Activated CD4-positive, alpha-beta T cell treated with anti-CD3 and anti-CD28 coated beads for 36 hours (primary cell): ENCODE measurements around the gene PPP3CA. TPM values are rescaled to one million over a fixed set of nuclear protein-coding genes. Genes with fewer than 3 reads are reported as not detected.
"Not testable (repeated sequence)": the region's sequence is repeated elsewhere in the genome, so short reads cannot be mapped to it uniquely, and the experiment has no call there.

ENCODE experiments used
- ATAC-seq: fragments of 200-7000 bp; cut with Tn5 transposase; one replicate; pipeline ENCODE4 v1.10.0; 2021; ENCODE audit warnings: mild to moderate bottlenecking, moderate library complexity
- CTCF ChIA-PET: fragments of 350-600 bp; sonication (Branson Sonifier 250); formaldehyde crosslinking; loops from one replicate; lab custom pipeline; 2021; ENCODE audit warnings: antibody characterized with exemption; lab: Charles Lee
- POLR2A ChIA-PET: fragments of 350-600 bp; sonication (Branson Sonifier 250); formaldehyde crosslinking; loops from one replicate; lab custom pipeline; 2021; ENCODE audit warnings: antibody characterized with exemption, inconsistent platforms; lab: Charles Lee
- DNase-seq: peaks from one replicate; pipeline ENCODE4 v3.0.0-alpha.2; 2020
- H3K27ac Mint-ChIP-seq: one replicate; pipeline ENCODE4 v1.8.0; 2021; ENCODE audit warnings: mixed read lengths
- H3K27me3 Mint-ChIP-seq: one replicate; pipeline ENCODE4 v1.8.0; 2021; ENCODE audit warnings: mixed read lengths
- H3K36me3 Mint-ChIP-seq: one replicate; pipeline ENCODE4 v1.8.0; 2021; ENCODE audit warnings: low read depth, mixed read lengths
- H3K4me1 Mint-ChIP-seq: one replicate; pipeline ENCODE4 v1.8.0; 2021; ENCODE audit warnings: mixed read lengths
- H3K4me3 Mint-ChIP-seq: one replicate; pipeline ENCODE4 v1.8.0; 2021; ENCODE audit warnings: mild to moderate bottlenecking, moderate library complexity, mixed read lengths
- H3K9me3 Mint-ChIP-seq: one replicate; pipeline ENCODE4 v1.8.0; 2021; ENCODE audit warnings: low read depth, mixed read lengths
- intact Hi-C, 2 experiments: fragments of 100-400 bp; cut with DNase I in 1 of 2; cut with micrococcal nuclease in 1 of 2; formaldehyde crosslinking; loops; one replicate each; pipeline versions ENCODE4 v1.14.2 to v1.15.1; 2022 to 2024; cut with DNase I, micrococcal nuclease
- total RNA-seq, 2 experiments: library from RNA; stranded (reverse); gene quantifications; one replicate each; pipeline ENCODE4 v1.2.3, GENCODE V29; 2021

PPP3CA gene
- total RNA-seq, 2 experiments from 2014 or later: 7.6 to 8.3 TPM

GRCh38 chr4:100995002-100995401, 352.3 kb downstream of the PPP3CA start:
- CTCF ChIA-PET, H3K36me3 Mint-ChIP-seq, H3K27ac Mint-ChIP-seq, ATAC-seq, H3K4me1 Mint-ChIP-seq, DNase-seq, H3K9me3 Mint-ChIP-seq, H3K27me3 Mint-ChIP-seq, POLR2A ChIA-PET, intact Hi-C loops, H3K4me3 Mint-ChIP-seq: not testable (repeated sequence)

- H3K4me3 Mint-ChIP-seq, DNase-seq, intact Hi-C loops, ATAC-seq, H3K36me3 Mint-ChIP-seq, H3K27me3 Mint-ChIP-seq, CTCF ChIA-PET, H3K9me3 Mint-ChIP-seq, H3K27ac Mint-ChIP-seq, H3K4me1 Mint-ChIP-seq, POLR2A ChIA-PET: not testable (repeated sequence)
These were observed 355.8 kb downstream of the PPP3CA start for GRCh38 chr4:100991332-100992069.

- CTCF ChIA-PET: no interaction called here
- no peaks in the 10 kb centered on the region for H3K36me3 Mint-ChIP-seq
- no peak overlapping the region for H3K4me3 Mint-ChIP-seq
- H3K4me1 Mint-ChIP-seq: no peaks in the 10 kb centered on the region
- no peak overlapping the region for H3K27ac Mint-ChIP-seq
- DNase-seq (no peak), ATAC-seq (no peak)
- POLR2A ChIA-PET: no interaction called here
- intact Hi-C loops: no loop called here
- H3K9me3 Mint-ChIP-seq: no peaks in the 10 kb centered on the region
- H3K27me3 Mint-ChIP-seq: no peaks in the 10 kb centered on the region
These were observed 357.9 kb downstream of the PPP3CA start for GRCh38 chr4:100989401-100989800.

- Mint-ChIP-seq H3K27ac (no peak overlapping the region), H3K36me3 (no peaks in the 10 kb centered on the region), H3K27me3 (no peaks in the 10 kb centered on the region), H3K9me3 (no peaks in the 10 kb centered on the region), H3K4me1 (no peaks in the 10 kb centered on the region), H3K4me3 (no peak overlapping the region)
- no peak for DNase-seq
- ChIA-PET CTCF (no interaction called here), POLR2A (no interaction called here)
- no peak for ATAC-seq
- intact Hi-C loops: no loop called here
These were observed 358.4 kb downstream of the PPP3CA start for GRCh38 chr4:100988876-100989275.

GRCh38 chr4:100986360-100986868, 360.9 kb downstream of the PPP3CA start:
- intact Hi-C loops: no loop called here
- H3K27ac Mint-ChIP-seq: no peak overlapping the region
- no peak for ATAC-seq
- H3K4me3 Mint-ChIP-seq: no peak overlapping the region
- CTCF ChIA-PET: interaction anchor here (0.7 to 1.3 kb wide), 2 partner anchors 8 to 451 kb away, joined by 3 read pairs; no protein-coding TSS in a partner anchor
- POLR2A ChIA-PET: no interaction called here
- DNase-seq: no peak
- H3K9me3 Mint-ChIP-seq: no peaks in the 10 kb centered on the region
- H3K36me3 Mint-ChIP-seq: no peaks in the 10 kb centered on the region
- H3K27me3 Mint-ChIP-seq: no peaks in the 10 kb centered on the region
- H3K4me1 Mint-ChIP-seq: no peaks in the 10 kb centered on the region

GRCh38 chr4:100985576-100985975, 361.8 kb downstream of the PPP3CA start:
- CTCF ChIA-PET: interaction anchor here (0.7 kb wide), 1 partner anchor 450 kb away, joined by 3 read pairs; no protein-coding TSS in a partner anchor
- H3K27ac Mint-ChIP-seq: no peak overlapping the region

GRCh38 chr4:100984901-100985300, 362.4 kb downstream of the PPP3CA start:
- H3K36me3 Mint-ChIP-seq: no peaks in the 10 kb centered on the region
- no peak for DNase-seq
- H3K9me3 Mint-ChIP-seq: no peaks in the 10 kb centered on the region
- CTCF ChIA-PET: no interaction called here
- H3K27me3 Mint-ChIP-seq: no peaks in the 10 kb centered on the region
- intact Hi-C loops: no loop called here
- H3K27ac Mint-ChIP-seq: no peak overlapping the region
- no peak overlapping the region for H3K4me3 Mint-ChIP-seq
- ATAC-seq: no peak
- POLR2A ChIA-PET: no interaction called here
- H3K4me1 Mint-ChIP-seq: no peaks in the 10 kb centered on the region

More at GRCh38 chr4:100985576-100985975, 361.8 kb downstream of the PPP3CA start:
- intact Hi-C loops: no loop called here
- H3K27me3 Mint-ChIP-seq: no peaks in the 10 kb centered on the region
- ATAC-seq (no peak), DNase-seq (no peak)
- H3K9me3 Mint-ChIP-seq: no peaks in the 10 kb centered on the region
- H3K4me3 Mint-ChIP-seq: no peak overlapping the region
- no peaks in the 10 kb centered on the region for H3K36me3 Mint-ChIP-seq
- POLR2A ChIA-PET: no interaction called here
- no peaks in the 10 kb centered on the region for H3K4me1 Mint-ChIP-seq

- no peaks in the 10 kb centered on the region for H3K4me1 Mint-ChIP-seq
- intact Hi-C loops: no loop called here
- ATAC-seq (no peak), DNase-seq (no peak)
- H3K9me3 Mint-ChIP-seq: no peaks in the 10 kb centered on the region
- H3K36me3 Mint-ChIP-seq: no peaks in the 10 kb centered on the region
- no peaks in the 10 kb centered on the region for H3K27me3 Mint-ChIP-seq
- H3K27ac Mint-ChIP-seq: no peak overlapping the region
- POLR2A ChIA-PET: no interaction called here
- CTCF ChIA-PET: no interaction called here
- H3K4me3 Mint-ChIP-seq: no peak overlapping the region
These were observed 363.9 kb downstream of the PPP3CA start for GRCh38 chr4:100983426-100983825.

GRCh38 chr4:100982345-100982744, 365.0 kb downstream of the PPP3CA start:
- DNase-seq (no peak), ATAC-seq (no peak)
- intact Hi-C loops: no loop called here
- Mint-ChIP-seq H3K4me1 (no peaks in the 10 kb centered on the region), H3K4me3 (no peak overlapping the region), H3K36me3 (no peaks in the 10 kb centered on the region), H3K27me3 (no peaks in the 10 kb centered on the region), H3K9me3 (no peaks in the 10 kb centered on the region), H3K27ac (no peak overlapping the region)
- ChIA-PET CTCF (interaction anchor here (0.6 to 0.7 kb wide), 3 partner anchors 11 to 1197 kb away, joined by 3 to 4 read pairs (median 3); no protein-coding TSS in a partner anchor), POLR2A (no interaction called here)

GRCh38 chr4:100981447-100982204, 365.7 kb downstream of the PPP3CA start:
- no peaks in the 10 kb centered on the region for H3K4me1 Mint-ChIP-seq
- H3K27me3 Mint-ChIP-seq: no peaks in the 10 kb centered on the region
- H3K9me3 Mint-ChIP-seq: no peaks in the 10 kb centered on the region
- DNase-seq (no peak), ATAC-seq (no peak)
- no peak overlapping the region for H3K27ac Mint-ChIP-seq
- CTCF ChIA-PET: interaction anchor here (0.6 to 0.7 kb wide), 3 partner anchors 11 to 1196 kb away, joined by 3 to 4 read pairs (median 3); no protein-coding TSS in a partner anchor
- no peaks in the 10 kb centered on the region for H3K36me3 Mint-ChIP-seq
- H3K4me3 Mint-ChIP-seq: no peak overlapping the region
- POLR2A ChIA-PET: no interaction called here
- intact Hi-C loops: no loop called here

- H3K9me3 Mint-ChIP-seq: no peaks in the 10 kb centered on the region
- ChIA-PET POLR2A (no interaction called here), CTCF (interaction anchor here (0.5 to 0.7 kb wide), 2 partner anchors 41 to 226 kb away, joined by 3 read pairs; no protein-coding TSS in a partner anchor)
- DNase-seq (no peak), ATAC-seq (no peak)
- no peak overlapping the region for H3K27ac Mint-ChIP-seq
- no peaks in the 10 kb centered on the region for H3K27me3 Mint-ChIP-seq
- no peaks in the 10 kb centered on the region for H3K4me1 Mint-ChIP-seq
- intact Hi-C loops: loop anchor here in 1 of 2 experiments (2.0 kb wide), 1 partner anchor 25 kb away; no protein-coding TSS in a partner anchor
- no peaks in the 10 kb centered on the region for H3K36me3 Mint-ChIP-seq
- H3K4me3 Mint-ChIP-seq: no peak overlapping the region
These were observed 367.6 kb downstream of the PPP3CA start for GRCh38 chr4:100979736-100980135.
